Testis (tissue), 3 donors: ENCODE results near the gene PAX8. TPM values are rescaled to one million over a fixed set of nuclear protein-coding genes. Genes with fewer than 3 reads are reported as not detected.

Experiments used
- DNase-seq: peaks from one replicate; pipeline ENCODE4 v3.0.0-alpha.2; 2019
- H3K27ac ChIP-seq, 2 donors: fragments of 200-600 bp; sonication (generic); one replicate each; pipeline ENCODE4 v1.5.1; 2019
- H3K27me3 ChIP-seq: fragments of 200-600 bp; sonication (generic); one replicate; pipeline ENCODE4 v1.5.1; 2019
- H3K36me3 ChIP-seq: fragments of 200-600 bp; sonication (generic); one replicate; pipeline ENCODE4 v1.5.1; 2017; ENCODE audit warnings: low read depth; ENCODE audit errors: missing control alignments
- H3K4me1 ChIP-seq: fragments of 200-600 bp; sonication (generic); one replicate; pipeline ENCODE4 v1.5.1; 2019
- H3K4me3 ChIP-seq, 2 donors: fragments of 200-600 bp; sonication (generic); one replicate each; pipeline ENCODE4 v1.5.1; 2017 to 2019
- H3K9me3 ChIP-seq: fragments of 200-600 bp; sonication (generic); one replicate; pipeline ENCODE4 v1.5.1; 2017
- CTCF ChIP-seq, 3 experiments: fragments of 450-650 bp in 2 of 3; fragments of 200-600 bp in 1 of 3; sonication (generic) in 1 of 3; IDR thresholded peaks; one replicate each; pipeline ENCODE4 v1.5.1; 2016 to 2019; ENCODE audit warnings: antibody characterized with exemption in 3 of 3, mild to moderate bottlenecking in 2 of 3, moderate library complexity in 1 of 3
- POLR2A ChIP-seq: fragments of 450-650 bp; IDR thresholded peaks from one replicate; pipeline ENCODE4 v1.6.1; 2017; ENCODE audit warnings: antibody characterized with exemption, mild to moderate bottlenecking, moderate library complexity
- WGBS, 2 donors: methylation state at CpG; one replicate each; pipeline ENCODE4 v1.1.5; 2018; 5-methylcytosine and 5-hydroxymethylcytosine counted together
- intact Hi-C: fragments of 100-400 bp; cut with DNase I; formaldehyde crosslinking; loops from one replicate; pipeline ENCODE4 v1.15.1; 2023; ENCODE audit warnings: low total_unique reads
- polyA plus RNA-seq: library from polyadenylated mRNA; stranded (reverse); fragments of 350-450 nt; fragmentation: Illumina TruSeq; extraction: RNeasy Lipid Tissue Mini Kit (QIAGEN cat#74804); gene quantifications from one replicate; pipeline ENCODE4 v1.2.3, GENCODE V29; 2014; ENCODE audit warnings: low read depth, low replicate concordance; ENCODE audit not compliant: insufficient read depth
- total RNA-seq, 2 donors: library from RNA; depleted of rRNA; stranded (reverse); fragments of >200 nt; gene quantifications; one replicate each; pipeline ENCODE4 v1.2.3, GENCODE V29; 2016

Gene PAX8
- total and polyA plus RNA-seq, 3 donors from 2014 or later, result 4.7 to 22.3 (median 5.4) TPM

GRCh38 chr2:113197347-113198047 is 81.2 kb downstream of the PAX8 start:
- no peak for DNase-seq
- intact Hi-C loops, result no loop called here

GRCh38 chr2:113196839-113197238 is 81.9 kb downstream of the PAX8 start:
- H3K27ac ChIP-seq, result no peak overlapping the region

More at GRCh38 chr2:113197347-113198047, 81.2 kb downstream of the PAX8 start:
- H3K9me3 ChIP-seq, result no peaks in the 10 kb centered on the region
- H3K27ac ChIP-seq, result no peak overlapping the region
- H3K4me3 ChIP-seq, result no peak overlapping the region
- no peaks in the 10 kb centered on the region for H3K36me3 ChIP-seq
- H3K4me1 ChIP-seq, result no peaks in the 10 kb centered on the region
- no peak for TF ChIP-seq POLR2A
- no peak for TF ChIP-seq CTCF (IDR thresholded peaks at IDR 0.05)
- WGBS, 2 donors, result 77 to 79% methylated on average over 7 to 17 of the region's 17 CpGs
- no peaks in the 10 kb centered on the region for H3K27me3 ChIP-seq

GRCh38 chr2:113195923-113196501 is 82.7 kb downstream of the PAX8 start:
- no peak for DNase-seq
- Histone ChIP-seq H3K9me3 (no peaks in the 10 kb centered on the region), H3K4me3 (no peak overlapping the region), H3K27me3 (no peaks in the 10 kb centered on the region), H3K27ac (no peak overlapping the region), H3K4me1 (no peaks in the 10 kb centered on the region), H3K36me3 (no peaks in the 10 kb centered on the region)
- WGBS, 2 donors, result 95 to 96% methylated on average over 7 to 11 of the region's 11 CpGs
- no peak for TF ChIP-seq POLR2A
- TF ChIP-seq CTCF (IDR thresholded peaks at IDR 0.05), result no peak
- intact Hi-C loops, result no loop called here

More at GRCh38 chr2:113196839-113197238, 81.9 kb downstream of the PAX8 start:
- no peak for DNase-seq
- TF ChIP-seq CTCF (IDR thresholded peaks at IDR 0.05), result no peak
- TF ChIP-seq POLR2A, result no peak
- Histone ChIP-seq H3K4me3 (no peak overlapping the region), H3K36me3 (no peaks in the 10 kb centered on the region), H3K9me3 (no peaks in the 10 kb centered on the region), H3K27me3 (no peaks in the 10 kb centered on the region), H3K4me1 (no peaks in the 10 kb centered on the region)
- WGBS, 2 donors, result 92 to 95% methylated on average over 4 of the region's 4 CpGs
- intact Hi-C loops, result no loop called here

- WGBS, 2 donors, result 90 to 94% methylated on average over 7 of the region's 7 CpGs
These were observed 86.1 kb downstream of the PAX8 start for GRCh38 chr2:113192459-113193100.

More at GRCh38 chr2:113192459-113193100, 86.1 kb downstream of the PAX8 start:
- no peak overlapping the region for H3K4me3 ChIP-seq
- H3K9me3 ChIP-seq, result no peaks in the 10 kb centered on the region
- intact Hi-C loops, result no loop called here
- no peak for DNase-seq
- H3K4me1 ChIP-seq, result no peaks in the 10 kb centered on the region
- no peak overlapping the region for H3K27ac ChIP-seq
- H3K36me3 ChIP-seq, result no peaks in the 10 kb centered on the region
- TF ChIP-seq POLR2A, result no peak
- no peak for TF ChIP-seq CTCF (IDR thresholded peaks at IDR 0.05)
- H3K27me3 ChIP-seq, result no peaks in the 10 kb centered on the region
